Stomach (tissue), 4 donors: ENCODE measurements around the gene ALDOA.

Experiments used
- CTCF ChIP-seq, 7 experiments: fragments of 450-650 bp in 4 of 7; fragments of 200-600 bp in 3 of 7; sonication (generic) in 3 of 7; IDR thresholded peaks; one replicate each; pipeline ENCODE4 v1.5.1; 2016 to 2019; ENCODE audit warnings: antibody characterized with exemption in 7 of 7, control low read depth in 2 of 7, mild to moderate bottlenecking in 1 of 7
- POLR2AphosphoS5 ChIP-seq, 3 donors: sonication (generic); formaldehyde crosslinking; IDR thresholded peaks; one replicate each; pipeline ENCODE4 v1.6.1; 2016; ENCODE audit warnings: antibody characterized with exemption in 3 of 3

- TF ChIP-seq CTCF (IDR thresholded peaks at IDR 0.05): no peak
- no peak for TF ChIP-seq POLR2AphosphoS5 (IDR thresholded peaks at IDR 0.05)
These were observed 12.1 kb upstream of the ALDOA start for GRCh38 chr16:30053376-30054015.
